DOHH2 (cell line): ENCODE data around the gene DNAH1.

Experiments
- H3F3A ChIP-seq: fragments of 200-600 bp; sonication (generic), shearing (Covaris generic); 2 replicates; pipeline ENCODE4 v1.6.0; 2016; ENCODE audit warnings: antibody characterized with exemption, mild to moderate bottlenecking; ENCODE audit not compliant: control insufficient read depth, insufficient read depth
- H3K27ac ChIP-seq: fragments of 200-600 bp; sonication (generic); 2 replicates; pipeline ENCODE4 v1.5.1; 2014; ENCODE audit warnings: low read depth, mild to moderate bottlenecking, low read length, moderate library complexity
- H3K27me3 ChIP-seq: fragments of 200-600 bp; sonication (generic); 2 replicates; pipeline ENCODE4 v1.6.1; 2014; ENCODE audit warnings: mild to moderate bottlenecking, low read length, mixed read lengths; ENCODE audit not compliant: control insufficient read depth
- H3K36me3 ChIP-seq: fragments of 200-600 bp; sonication (generic); 2 replicates; pipeline ENCODE4 v1.6.1; 2014; ENCODE audit warnings: mild to moderate bottlenecking, low read length, moderate library complexity, mixed read lengths; ENCODE audit not compliant: control insufficient read depth
- H3K4me1 ChIP-seq: fragments of 200-600 bp; sonication (generic); 2 replicates; pipeline ENCODE4 v1.6.1; 2014; ENCODE audit warnings: mild to moderate bottlenecking, low read length, mixed read lengths; ENCODE audit not compliant: control insufficient read depth
- H3K4me2 ChIP-seq: fragments of 200-600 bp; sonication (generic); 2 replicates; pipeline ENCODE4 v1.6.0; 2014; ENCODE audit warnings: mild to moderate bottlenecking, low read length, moderate library complexity
- H3K4me3 ChIP-seq: fragments of 200-600 bp; sonication (generic); 2 replicates; pipeline ENCODE4 v1.5.1; 2014; ENCODE audit warnings: mild to moderate bottlenecking, low read length, mixed read lengths
- H3K79me2 ChIP-seq: fragments of 200-600 bp; sonication (generic); 2 replicates; pipeline ENCODE4 v1.6.1; 2014; ENCODE audit warnings: mild to moderate bottlenecking, low read length, mixed read lengths; ENCODE audit not compliant: control insufficient read depth
- H3K9me2 ChIP-seq: fragments of 200-600 bp; sonication (generic); replicated peaks from 2 replicates; pipeline ENCODE4 v1.6.1; 2014; ENCODE audit warnings: mild to moderate bottlenecking, low read length, mixed read lengths; ENCODE audit not compliant: control insufficient read depth
- H3K9me3 ChIP-seq: fragments of 200-600 bp; sonication (generic); 2 replicates; pipeline ENCODE4 v1.6.1; 2014; ENCODE audit warnings: antibody characterized with exemption, low read length, mixed read lengths; ENCODE audit not compliant: control insufficient read depth, insufficient read depth
- H4K20me1 ChIP-seq: fragments of 200-600 bp; sonication (generic); 2 replicates; pipeline ENCODE4 v1.6.0; 2014; ENCODE audit warnings: low read depth, mild to moderate bottlenecking, antibody characterized with exemption, low read length, moderate library complexity; ENCODE audit not compliant: control insufficient read depth, insufficient read depth
- EZH2phosphoT487 ChIP-seq: fragments of 200-600 bp; sonication (generic); IDR thresholded peaks from 2 replicates; pipeline ENCODE4 v1.6.1; 2017; ENCODE audit warnings: borderline replicate concordance, mild to moderate bottlenecking, antibody characterized with exemption, low read length, moderate library complexity, mixed read lengths
- TF ChIP-seq, protein P1 (sequence below): fragments of 200-600 bp; sonication (generic); IDR thresholded peaks from one replicate; pipeline ENCODE4 v1.5.1; 2014; ENCODE audit warnings: antibody characterized with exemption, mild to moderate bottlenecking, low read depth, low read length; ENCODE audit not compliant: poor library complexity, severe bottlenecking

The DNAH1 gene

DNA sequence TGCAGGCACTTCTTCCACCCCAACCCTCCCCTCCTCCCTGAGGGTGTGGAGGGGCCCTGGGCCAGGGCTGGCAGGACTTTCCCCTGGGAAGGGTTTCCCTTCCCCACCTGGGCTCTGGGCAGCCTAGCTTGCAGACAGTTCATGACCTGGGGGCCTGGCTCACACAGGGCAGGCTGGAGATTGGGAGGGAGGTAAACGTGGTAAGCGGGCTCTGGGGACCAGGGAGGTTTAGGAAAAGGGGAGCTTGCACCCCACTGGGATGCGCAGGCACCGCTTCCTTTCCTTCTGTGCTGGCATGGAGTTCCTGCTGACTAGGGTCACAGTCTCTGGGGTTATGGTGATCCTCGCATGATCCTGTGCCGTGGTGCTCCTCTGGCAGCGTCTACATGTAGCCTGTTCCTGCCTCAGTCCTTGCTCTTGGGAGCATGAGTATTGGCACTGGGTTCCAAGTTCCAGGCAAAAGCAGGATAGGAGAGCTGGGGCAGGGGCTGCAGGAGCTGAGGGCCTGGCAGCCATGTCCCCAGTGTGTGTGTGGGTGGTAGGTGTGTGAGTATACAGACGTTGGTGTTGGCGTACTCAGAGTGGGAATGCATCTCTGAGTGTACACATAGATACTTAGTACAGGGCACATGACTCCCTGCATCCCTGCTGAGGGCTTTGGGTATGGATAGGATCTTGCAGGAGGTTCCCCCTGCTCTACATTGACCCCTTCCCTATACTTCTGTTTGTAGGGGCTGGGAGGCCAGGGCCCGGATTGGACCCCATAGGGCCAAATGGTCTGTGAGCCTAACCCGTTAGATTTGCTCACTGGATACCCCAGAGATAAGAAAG, 21.6 kb upstream of the DNAH1 start:
- Histone ChIP-seq H3K9me2 (no peaks in the 10 kb centered on the region), H3K79me2 (peaks cover 3% of the 10 kb centered on the region; the same call in 1 of the 2 replicates), H3F3A (no peaks in the 10 kb centered on the region), H3K4me1 (no peaks in the 10 kb centered on the region), H3K4me3 (no peak overlapping the region), H3K27ac (no peak overlapping the region), H3K4me2 (no peak overlapping the region), H3K27me3 (no peaks in the 10 kb centered on the region), H3K9me3 (no peaks in the 10 kb centered on the region), H4K20me1 (no peaks in the 10 kb centered on the region), H3K36me3 (peaks cover 18% of the 10 kb centered on the region)
- no peak for TF ChIP-seq EZH2phosphoT487
- TF ChIP-seq, protein P1, sequence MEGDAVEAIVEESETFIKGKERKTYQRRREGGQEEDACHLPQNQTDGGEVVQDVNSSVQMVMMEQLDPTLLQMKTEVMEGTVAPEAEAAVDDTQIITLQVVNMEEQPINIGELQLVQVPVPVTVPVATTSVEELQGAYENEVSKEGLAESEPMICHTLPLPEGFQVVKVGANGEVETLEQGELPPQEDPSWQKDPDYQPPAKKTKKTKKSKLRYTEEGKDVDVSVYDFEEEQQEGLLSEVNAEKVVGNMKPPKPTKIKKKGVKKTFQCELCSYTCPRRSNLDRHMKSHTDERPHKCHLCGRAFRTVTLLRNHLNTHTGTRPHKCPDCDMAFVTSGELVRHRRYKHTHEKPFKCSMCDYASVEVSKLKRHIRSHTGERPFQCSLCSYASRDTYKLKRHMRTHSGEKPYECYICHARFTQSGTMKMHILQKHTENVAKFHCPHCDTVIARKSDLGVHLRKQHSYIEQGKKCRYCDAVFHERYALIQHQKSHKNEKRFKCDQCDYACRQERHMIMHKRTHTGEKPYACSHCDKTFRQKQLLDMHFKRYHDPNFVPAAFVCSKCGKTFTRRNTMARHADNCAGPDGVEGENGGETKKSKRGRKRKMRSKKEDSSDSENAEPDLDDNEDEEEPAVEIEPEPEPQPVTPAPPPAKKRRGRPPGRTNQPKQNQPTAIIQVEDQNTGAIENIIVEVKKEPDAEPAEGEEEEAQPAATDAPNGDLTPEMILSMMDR, result no peak

DNA sequence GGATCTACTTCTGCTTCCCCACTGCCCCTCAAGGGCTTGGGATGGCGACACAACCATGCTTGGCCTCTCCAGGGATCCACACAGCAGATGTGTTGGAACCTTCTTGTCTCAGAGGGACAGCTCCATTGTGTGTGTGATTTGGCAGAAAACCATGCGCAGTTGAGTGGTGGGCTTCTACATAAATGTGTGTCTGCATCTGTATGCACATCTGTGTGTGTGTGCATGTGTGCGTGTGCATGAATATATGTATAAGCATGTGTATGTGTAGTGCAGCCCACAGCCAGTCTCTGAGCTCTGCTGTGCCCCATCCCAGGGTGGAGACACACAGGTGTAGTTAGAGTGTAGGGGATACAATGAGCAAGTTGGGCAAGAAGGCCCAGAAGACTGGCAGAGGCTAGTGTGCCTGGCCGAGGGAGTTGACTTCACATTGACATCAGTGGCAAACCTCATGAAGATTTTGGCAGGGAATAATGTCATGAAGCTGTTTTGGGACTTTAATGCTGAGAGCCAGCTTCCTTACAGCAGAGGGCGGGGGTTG, 20.4 kb upstream of the DNAH1 start:
- Histone ChIP-seq H3K4me1 (no peaks in the 10 kb centered on the region), H3K4me3 (no peak overlapping the region), H3F3A (no peaks in the 10 kb centered on the region), H3K4me2 (no peak overlapping the region), H3K27me3 (no peaks in the 10 kb centered on the region; the same call in 1 of the 2 replicates), H3K9me3 (no peaks in the 10 kb centered on the region), H3K79me2 (no peaks in the 10 kb centered on the region), H3K36me3 (peaks cover 18% of the 10 kb centered on the region), H3K9me2 (no peaks in the 10 kb centered on the region), H3K27ac (no peak overlapping the region), H4K20me1 (no peaks in the 10 kb centered on the region)
- no peak for TF ChIP-seq EZH2phosphoT487
- TF ChIP-seq, protein P1, result no peak

DNA sequence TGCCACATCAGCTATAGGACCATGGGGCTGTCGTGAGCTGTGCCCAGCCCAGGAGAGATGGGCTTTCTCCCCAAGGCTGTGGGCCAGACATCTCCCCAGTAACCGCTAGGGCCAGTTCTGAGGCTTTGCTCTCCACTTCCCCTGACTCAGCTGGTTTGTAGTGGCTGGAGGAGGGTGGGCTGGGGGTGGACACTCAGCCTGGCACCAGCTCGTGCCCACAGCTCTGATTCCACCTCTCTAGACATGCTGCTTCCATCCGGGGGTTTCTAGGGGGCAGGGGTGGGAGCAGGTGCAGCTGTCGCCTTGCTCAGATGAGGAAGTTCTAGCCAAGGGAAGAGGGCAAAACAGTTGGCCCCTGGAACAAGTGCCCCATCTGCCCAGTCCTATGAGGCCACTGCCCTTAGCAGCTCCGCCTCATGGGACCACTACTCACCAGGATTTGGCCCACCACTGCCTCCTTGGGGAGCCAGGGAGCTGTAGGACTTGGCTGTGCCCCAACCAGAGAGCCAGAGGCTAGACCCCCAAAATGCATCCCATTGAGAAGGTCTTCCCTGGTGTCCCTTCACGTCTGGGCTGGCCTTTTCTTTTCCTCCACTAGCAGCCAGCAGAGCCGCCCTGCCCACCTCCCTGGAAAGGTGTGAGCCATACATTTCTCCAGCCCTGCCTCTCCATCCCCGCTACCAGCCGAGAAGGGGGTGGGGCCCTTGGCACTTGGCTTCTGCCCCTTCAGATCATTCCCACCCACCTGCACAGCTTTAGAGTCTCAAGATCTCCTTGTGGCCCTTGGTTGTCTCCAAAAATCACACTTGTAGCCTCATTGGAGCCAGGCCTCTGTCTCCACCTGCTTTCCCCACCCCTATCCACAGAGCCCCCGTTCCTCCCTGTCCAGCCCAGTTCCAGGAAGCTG, 18.6 kb upstream of the DNAH1 start:
- Histone ChIP-seq H3K4me2 (no peak overlapping the region), H3K4me1 (no peaks in the 10 kb centered on the region), H3K79me2 (no peaks in the 10 kb centered on the region), H3K36me3 (peaks cover 2% of the 10 kb centered on the region; the same call in 1 of the 2 replicates), H3K4me3 (no peak overlapping the region), H4K20me1 (no peaks in the 10 kb centered on the region), H3K9me2 (no peaks in the 10 kb centered on the region), H3K27me3 (no peaks in the 10 kb centered on the region; the same call in 1 of the 2 replicates), H3K27ac (no peak overlapping the region), H3F3A (no peaks in the 10 kb centered on the region), H3K9me3 (no peaks in the 10 kb centered on the region)
- TF ChIP-seq, protein P1, result no peak
- no peak for TF ChIP-seq EZH2phosphoT487
